ENCODE measurements around the gene CFAP410. TPM values are rescaled to one million over a fixed set of nuclear protein-coding genes. Genes with fewer than 3 reads are reported as not detected.

Gene CFAP410
- total and polyA plus RNA-seq, 2 of the 13 experiments (the other 11 are each of a cell fraction or from before 2014, with no cell fraction given), result 8.0 to 20.1 TPM

- Histone ChIP-seq H2AFZ (ENCODE audit: low read length) (no peak overlapping the region), H3K4me2 (ENCODE audit: low read depth, low read length) (no peak overlapping the region), H3K4me3 (replicated peaks in 1 of 3; ENCODE audit: insufficient read depth in 1 of 3, low read depth in 2 of 3, low read length in 3 of 3) (no peak overlapping the region), H3K9me3 (ENCODE audit: low read length) (no peaks in the 10 kb centered on the region), H3K27ac (ENCODE audit: extremely low read length, insufficient read depth, low read length) (no peak overlapping the region), H3K9ac (ENCODE audit: insufficient read depth, low read depth, low read length) (no peak overlapping the region), H3K36me3 (replicated peaks in 1 of 2; ENCODE audit: control insufficient read depth in 1 of 2, insufficient read depth in 2 of 2, low read length in 2 of 2) (no peaks in the 10 kb centered on the region), H3K27me3 (ENCODE audit: control insufficient read depth in 1 of 2, insufficient read depth in 2 of 2, low read length in 2 of 2) (peaks cover 6 to 17% of the 10 kb centered on the region in 2 experiments; a peak in 4 of 5 replicates), H3K4me1 (ENCODE audit: insufficient read depth, low read length) (peaks cover 22% of the 10 kb centered on the region), H3K79me2 (ENCODE audit: insufficient read depth, low read length) (no peaks in the 10 kb centered on the region), H4K20me1 (ENCODE audit: insufficient read depth, low read length) (no peaks in the 10 kb centered on the region)
- no TSS peak for BruUV-seq (replicated peaks)
- no peak for DNase-seq (ENCODE audit: low spot score)
- intact Hi-C loops (cut with micrococcal nuclease; ENCODE audit: unreplicated experiment) (no loop called here), in situ Hi-C loops (cut with HindIII; ENCODE audit: extremely low pct_ligation_motif_present, low pct_unique_long_range_greater_than_20kb) (no loop called here)
- no peak for ATAC-seq
- 29% methylated on average over 4 of the region's 8 CpGs for WGBS (ENCODE audit: low lambda C conversion rate)
- CTCF ChIA-PET (ENCODE audit: low intra/inter-chr PET ratio, low total read pairs), result no interaction called here
- no peak for TF ChIP-seq RXRB (CRISPR knock-in tag; IDR thresholded peaks at IDR 0.05; ENCODE audit: borderline replicate concordance)
- TF ChIP-seq CREB3 (CRISPR knock-in tag; IDR thresholded peaks at IDR 0.05), result no peak
- TF ChIP-seq, protein P1, sequence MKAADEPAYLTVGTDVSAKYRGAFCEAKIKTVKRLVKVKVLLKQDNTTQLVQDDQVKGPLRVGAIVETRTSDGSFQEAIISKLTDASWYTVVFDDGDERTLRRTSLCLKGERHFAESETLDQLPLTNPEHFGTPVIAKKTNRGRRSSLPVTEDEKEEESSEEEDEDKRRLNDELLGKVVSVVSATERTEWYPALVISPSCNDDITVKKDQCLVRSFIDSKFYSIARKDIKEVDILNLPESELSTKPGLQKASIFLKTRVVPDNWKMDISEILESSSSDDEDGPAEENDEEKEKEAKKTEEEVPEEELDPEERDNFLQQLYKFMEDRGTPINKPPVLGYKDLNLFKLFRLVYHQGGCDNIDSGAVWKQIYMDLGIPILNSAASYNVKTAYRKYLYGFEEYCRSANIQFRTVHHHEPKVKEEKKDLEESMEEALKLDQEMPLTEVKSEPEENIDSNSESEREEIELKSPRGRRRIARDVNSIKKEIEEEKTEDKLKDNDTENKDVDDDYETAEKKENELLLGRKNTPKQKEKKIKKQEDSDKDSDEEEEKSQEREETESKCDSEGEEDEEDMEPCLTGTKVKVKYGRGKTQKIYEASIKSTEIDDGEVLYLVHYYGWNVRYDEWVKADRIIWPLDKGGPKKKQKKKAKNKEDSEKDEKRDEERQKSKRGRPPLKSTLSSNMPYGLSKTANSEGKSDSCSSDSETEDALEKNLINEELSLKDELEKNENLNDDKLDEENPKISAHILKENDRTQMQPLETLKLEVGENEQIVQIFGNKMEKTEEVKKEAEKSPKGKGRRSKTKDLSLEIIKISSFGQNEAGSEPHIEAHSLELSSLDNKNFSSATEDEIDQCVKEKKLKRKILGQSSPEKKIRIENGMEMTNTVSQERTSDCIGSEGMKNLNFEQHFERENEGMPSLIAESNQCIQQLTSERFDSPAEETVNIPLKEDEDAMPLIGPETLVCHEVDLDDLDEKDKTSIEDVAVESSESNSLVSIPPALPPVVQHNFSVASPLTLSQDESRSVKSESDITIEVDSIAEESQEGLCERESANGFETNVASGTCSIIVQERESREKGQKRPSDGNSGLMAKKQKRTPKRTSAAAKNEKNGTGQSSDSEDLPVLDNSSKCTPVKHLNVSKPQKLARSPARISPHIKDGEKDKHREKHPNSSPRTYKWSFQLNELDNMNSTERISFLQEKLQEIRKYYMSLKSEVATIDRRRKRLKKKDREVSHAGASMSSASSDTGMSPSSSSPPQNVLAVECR (CRISPR knock-in tag; IDR thresholded peaks at IDR 0.05; ENCODE audit: borderline replicate concordance), result no peak
- peak; percentile 66; the same call in 1 of the 2 replicates for TF ChIP-seq CEBPB (IDR thresholded peaks at IDR 0.05; ENCODE audit: borderline replicate concordance, low read depth, low read length)
- TF ChIP-seq MAF1 (CRISPR knock-in tag; IDR thresholded peaks at IDR 0.05; ENCODE audit: borderline replicate concordance), result no peak
- TF ChIP-seq, protein P2, sequence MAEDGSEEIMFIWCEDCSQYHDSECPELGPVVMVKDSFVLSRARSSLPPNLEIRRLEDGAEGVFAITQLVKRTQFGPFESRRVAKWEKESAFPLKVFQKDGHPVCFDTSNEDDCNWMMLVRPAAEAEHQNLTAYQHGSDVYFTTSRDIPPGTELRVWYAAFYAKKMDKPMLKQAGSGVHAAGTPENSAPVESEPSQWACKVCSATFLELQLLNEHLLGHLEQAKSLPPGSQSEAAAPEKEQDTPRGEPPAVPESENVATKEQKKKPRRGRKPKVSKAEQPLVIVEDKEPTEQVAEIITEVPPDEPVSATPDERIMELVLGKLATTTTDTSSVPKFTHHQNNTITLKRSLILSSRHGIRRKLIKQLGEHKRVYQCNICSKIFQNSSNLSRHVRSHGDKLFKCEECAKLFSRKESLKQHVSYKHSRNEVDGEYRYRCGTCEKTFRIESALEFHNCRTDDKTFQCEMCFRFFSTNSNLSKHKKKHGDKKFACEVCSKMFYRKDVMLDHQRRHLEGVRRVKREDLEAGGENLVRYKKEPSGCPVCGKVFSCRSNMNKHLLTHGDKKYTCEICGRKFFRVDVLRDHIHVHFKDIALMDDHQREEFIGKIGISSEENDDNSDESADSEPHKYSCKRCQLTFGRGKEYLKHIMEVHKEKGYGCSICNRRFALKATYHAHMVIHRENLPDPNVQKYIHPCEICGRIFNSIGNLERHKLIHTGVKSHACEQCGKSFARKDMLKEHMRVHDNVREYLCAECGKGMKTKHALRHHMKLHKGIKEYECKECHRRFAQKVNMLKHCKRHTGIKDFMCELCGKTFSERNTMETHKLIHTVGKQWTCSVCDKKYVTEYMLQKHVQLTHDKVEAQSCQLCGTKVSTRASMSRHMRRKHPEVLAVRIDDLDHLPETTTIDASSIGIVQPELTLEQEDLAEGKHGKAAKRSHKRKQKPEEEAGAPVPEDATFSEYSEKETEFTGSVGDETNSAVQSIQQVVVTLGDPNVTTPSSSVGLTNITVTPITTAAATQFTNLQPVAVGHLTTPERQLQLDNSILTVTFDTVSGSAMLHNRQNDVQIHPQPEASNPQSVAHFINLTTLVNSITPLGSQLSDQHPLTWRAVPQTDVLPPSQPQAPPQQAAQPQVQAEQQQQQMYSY (CRISPR knock-in tag; IDR thresholded peaks at IDR 0.05), result peak; percentile 88
- TF ChIP-seq, protein P3, sequence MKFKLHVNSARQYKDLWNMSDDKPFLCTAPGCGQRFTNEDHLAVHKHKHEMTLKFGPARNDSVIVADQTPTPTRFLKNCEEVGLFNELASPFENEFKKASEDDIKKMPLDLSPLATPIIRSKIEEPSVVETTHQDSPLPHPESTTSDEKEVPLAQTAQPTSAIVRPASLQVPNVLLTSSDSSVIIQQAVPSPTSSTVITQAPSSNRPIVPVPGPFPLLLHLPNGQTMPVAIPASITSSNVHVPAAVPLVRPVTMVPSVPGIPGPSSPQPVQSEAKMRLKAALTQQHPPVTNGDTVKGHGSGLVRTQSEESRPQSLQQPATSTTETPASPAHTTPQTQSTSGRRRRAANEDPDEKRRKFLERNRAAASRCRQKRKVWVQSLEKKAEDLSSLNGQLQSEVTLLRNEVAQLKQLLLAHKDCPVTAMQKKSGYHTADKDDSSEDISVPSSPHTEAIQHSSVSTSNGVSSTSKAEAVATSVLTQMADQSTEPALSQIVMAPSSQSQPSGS (CRISPR knock-in tag; IDR thresholded peaks at IDR 0.05), result no peak
- no peak for TF ChIP-seq ZNF180 (CRISPR knock-in tag; IDR thresholded peaks at IDR 0.05; ENCODE audit: borderline replicate concordance, low read depth)
- no peak for TF ChIP-seq GPN1 (CRISPR knock-in tag; IDR thresholded peaks at IDR 0.05; ENCODE audit: borderline replicate concordance)
- no peak for TF ChIP-seq TCF7L2 (IDR thresholded peaks at IDR 0.05; ENCODE audit: low read depth, low read length)
- TF ChIP-seq, protein P4, sequence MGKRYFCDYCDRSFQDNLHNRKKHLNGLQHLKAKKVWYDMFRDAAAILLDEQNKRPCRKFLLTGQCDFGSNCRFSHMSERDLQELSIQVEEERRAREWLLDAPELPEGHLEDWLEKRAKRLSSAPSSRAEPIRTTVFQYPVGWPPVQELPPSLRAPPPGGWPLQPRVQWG (CRISPR knock-in tag; IDR thresholded peaks at IDR 0.05; ENCODE audit: borderline replicate concordance, low read depth), result no peak
- no peak for TF ChIP-seq GABPB1 (CRISPR knock-in tag; IDR thresholded peaks at IDR 0.05)
- no peak for TF ChIP-seq RNF2 (conservative IDR thresholded peaks at IDR 0.05; ENCODE audit: low read depth)
- TF ChIP-seq RELA (CRISPR knock-in tag; IDR thresholded peaks at IDR 0.05), result no peak
- FAIRE-seq, result no peak
- POLR2A ChIA-PET, result interaction anchor here (1.2 kb wide), 1 partner anchor 15 kb away, joined by 3 read pairs; the partner anchor contains the start of gene CFAP410
These were observed 14.8 kb upstream of the CFAP410 start for GRCh38 chr21:44354001-44354405.
